HG03025 (cell line): ENCODE data around the gene RFC3.
"Not testable (repeated sequence)": the region's sequence is repeated elsewhere in the genome, so short reads cannot be mapped to it uniquely, and the experiment has no call there.

ENCODE experiments used
- ATAC-seq: cut with Tn5 transposase; IDR thresholded peaks from one replicate; pipeline ENCODE4 v1.9.1; 2021; ENCODE audit warnings: mild to moderate bottlenecking, moderate library complexity; ENCODE audit not compliant: unreplicated experiment, low FRiP score

The RFC3 gene

DNA sequence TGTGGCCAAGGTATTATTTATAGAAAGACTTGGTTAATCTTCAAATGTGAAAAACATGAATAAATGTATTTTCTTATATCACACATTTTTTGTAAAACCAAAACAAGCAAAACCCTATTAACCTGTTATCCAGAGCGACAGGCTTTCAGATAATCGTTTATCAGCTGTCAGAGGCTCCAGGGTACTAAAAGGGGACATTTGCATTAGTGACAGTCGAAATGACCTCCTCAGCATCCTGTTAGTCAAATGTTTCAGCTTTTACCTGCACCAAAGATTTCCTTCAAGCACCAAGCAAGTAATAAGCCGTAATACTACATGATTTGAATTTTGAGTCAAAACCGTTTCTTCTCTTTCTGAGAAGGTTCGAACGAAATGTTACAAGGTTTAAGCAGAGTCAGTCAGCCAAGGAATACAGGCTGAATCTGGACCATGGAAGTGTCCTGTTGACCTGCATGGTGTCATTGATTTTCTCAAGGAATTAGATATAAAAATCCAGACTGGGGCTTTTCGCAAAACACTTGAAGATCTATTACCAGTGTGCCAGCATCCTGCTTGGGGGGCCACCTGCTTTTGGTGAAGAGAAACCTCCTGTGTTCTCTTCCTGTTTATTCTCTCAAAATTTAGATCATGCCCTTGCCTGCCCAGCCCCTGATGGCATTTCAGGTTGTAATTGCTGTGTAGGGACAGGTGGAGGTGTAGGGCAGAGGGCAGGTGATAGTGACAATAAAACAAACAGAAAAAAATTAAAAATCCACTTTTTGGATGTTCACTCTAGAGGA lies 11.3 kb upstream of the RFC3 start:
- no peak for ATAC-seq

DNA sequence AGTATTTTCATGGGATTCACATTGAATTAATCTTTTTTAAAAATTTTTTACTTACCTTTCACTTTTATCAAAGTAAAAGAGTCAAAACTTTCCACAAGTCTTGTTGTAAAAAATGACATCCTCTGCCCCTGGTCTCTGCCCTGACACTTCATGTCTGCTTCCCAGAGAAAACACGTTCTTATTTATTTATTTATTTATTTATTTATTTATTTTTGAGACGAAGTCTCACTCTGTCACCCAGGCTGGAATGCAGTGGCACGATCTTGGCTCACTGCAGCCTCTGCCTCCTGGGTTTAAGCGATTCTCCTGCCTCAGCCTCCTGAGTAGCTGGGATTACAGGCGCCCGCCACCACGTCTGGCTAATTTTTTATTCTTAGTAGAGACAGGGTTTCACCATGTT lies 5.1 kb upstream of the RFC3 start:
- not testable (repeated sequence) for ATAC-seq

DNA sequence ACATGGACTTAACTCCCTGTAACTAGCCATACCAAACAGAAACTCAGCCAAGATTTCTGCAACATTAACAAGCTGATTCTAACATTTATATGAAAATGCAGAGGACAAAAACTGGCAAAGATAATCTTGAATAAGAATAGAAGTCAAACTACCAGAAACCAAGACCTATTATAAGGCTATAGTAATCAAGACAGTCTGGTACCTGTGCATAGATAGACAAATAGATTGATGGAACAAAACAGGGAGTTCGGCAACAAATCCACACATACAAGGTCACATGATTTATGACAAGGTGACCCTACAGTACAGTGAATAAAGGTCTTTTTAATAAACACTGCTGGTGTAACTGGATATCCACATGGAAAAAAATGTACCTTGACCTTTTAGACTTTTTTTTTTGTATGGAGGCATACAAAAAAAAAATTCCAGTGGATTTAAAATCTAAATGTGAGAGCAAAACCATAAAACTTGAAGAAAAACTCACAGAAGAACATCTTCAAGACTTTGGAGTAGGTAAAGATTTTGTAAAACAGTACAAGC lies 2.9 kb upstream of the RFC3 start:
- ATAC-seq = no peak

DNA sequence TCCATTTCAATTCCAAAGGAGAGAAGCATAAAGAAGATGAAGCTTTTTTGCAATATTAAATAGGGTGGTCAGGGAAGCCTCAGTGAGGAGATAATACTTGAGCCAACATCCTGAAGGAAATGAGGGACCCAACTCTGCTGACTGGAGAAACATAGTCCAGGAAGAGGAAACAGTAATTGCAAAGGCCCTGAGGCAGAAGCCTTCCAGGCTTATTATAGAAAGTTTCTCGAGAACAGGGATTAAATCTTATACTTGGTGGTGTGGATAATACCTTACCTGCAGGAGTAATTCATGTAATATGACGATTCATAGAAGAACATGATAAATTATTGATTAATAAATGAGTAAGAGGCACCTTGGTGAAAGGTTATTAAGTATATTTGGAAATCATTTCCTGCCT lies 1.0 kb upstream of the RFC3 start:
- no peak for ATAC-seq

DNA sequence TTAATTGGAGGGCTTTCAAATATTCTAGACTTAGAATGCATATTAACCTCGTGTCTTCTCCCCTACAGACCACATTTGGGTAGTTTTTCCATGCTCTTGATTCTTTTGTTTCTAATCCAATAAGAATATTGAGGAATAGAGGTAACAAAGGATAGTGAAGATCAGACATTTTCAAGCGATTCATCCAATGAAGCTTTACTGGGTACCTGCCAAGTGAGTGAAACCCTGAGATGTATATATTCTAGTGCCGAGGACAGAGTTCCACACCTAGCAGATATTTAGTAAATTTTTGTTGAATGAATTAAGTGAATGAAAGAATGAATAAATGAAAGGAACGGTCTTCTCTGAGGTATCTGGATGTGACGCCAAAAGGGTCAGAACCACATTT lies 442 bp upstream of the RFC3 start:
- ATAC-seq = no peak

DNA sequence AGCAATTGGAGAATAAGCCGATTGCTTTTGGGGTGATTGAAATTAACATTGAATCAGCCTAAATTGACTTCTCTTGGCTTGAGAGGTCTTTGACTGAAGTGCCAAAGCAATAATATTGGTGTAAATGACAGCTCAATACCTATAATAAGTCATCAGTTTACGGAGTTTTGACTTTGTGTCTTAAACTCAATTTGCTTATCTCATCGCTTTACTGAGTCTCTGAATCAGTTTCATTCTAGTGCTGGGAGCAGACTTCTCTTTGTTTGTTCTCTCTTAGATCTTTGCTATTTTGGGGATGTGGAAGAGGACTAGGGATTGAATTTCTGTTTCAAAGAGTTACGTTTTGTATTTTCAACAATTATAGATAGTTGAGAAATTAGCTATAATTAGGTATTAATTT lies 7.1 kb downstream of the RFC3 start:
- no peak for ATAC-seq

DNA sequence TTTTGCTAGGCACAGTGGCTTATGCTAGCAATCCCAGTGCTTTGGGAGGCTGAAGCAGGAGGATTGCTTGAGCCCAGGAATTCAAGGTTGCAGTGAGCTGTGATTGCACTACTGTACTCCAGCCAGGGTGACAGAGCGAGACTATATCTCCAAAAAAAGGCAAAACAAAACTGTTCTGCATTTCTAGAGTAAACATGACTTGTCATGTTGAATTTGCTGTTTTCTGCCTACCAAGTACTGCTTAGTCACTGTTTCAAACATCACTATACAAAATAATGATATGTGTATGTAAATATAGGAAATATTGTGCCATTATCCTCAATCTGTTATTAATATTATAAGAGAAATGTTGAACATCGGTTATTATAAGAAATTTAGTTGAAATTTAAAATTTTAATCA lies 9.2 kb downstream of the RFC3 start:
- ATAC-seq = no peak

DNA sequence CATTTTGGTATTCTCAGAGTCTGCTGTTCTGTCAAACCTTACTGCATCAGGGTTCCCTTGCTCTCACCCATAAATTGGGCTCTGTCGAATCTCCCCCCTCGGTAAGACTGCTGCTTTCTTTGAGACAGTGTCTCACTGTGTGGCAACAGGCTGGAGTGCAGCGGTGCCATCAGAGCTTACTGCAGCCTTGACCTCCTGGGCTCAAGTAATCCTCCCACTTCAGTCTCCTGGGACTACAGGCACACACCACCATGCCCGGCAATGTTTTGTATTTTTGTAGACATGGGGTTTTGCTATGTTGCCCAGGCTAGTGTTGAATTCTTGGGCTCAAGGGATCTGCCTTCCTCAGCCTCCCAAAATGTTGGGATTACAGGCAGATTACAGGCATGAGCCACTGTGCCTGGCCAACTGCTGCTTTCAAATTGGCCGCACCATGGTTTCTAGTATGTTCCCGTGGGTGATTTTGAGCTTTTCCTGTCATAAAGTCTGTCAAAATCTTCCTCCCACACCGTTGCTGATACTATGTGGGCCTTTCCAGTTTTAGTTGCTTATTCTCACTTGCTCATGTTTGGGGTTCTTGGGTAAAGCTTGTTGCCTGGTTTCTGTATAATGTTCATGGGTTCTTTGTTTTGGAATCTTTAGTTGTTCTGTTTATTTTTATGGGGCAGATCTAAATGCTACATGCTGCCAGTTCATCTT lies 10.6 kb downstream of the RFC3 start:
- peak; percentile 65 for ATAC-seq

DNA sequence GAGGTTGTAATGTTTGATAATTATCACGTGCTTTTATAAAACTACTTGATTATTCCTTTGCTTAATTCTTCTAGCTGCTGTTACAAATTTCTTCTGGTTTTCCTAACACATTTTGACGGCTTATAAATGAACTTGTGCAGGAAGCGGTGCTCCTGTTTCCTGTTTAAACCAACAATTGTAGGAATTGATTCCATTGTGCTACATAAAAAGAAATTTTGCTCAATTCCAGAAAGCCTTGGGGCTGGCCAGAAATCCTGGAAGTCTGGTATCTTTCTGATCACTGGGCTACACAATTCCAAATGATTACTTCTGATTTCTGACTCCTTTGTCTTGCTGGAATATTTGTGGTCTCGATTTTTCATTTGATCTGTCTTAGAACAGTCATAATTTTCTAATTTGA lies 14.9 kb downstream of the RFC3 start:
- ATAC-seq = no peak

DNA sequence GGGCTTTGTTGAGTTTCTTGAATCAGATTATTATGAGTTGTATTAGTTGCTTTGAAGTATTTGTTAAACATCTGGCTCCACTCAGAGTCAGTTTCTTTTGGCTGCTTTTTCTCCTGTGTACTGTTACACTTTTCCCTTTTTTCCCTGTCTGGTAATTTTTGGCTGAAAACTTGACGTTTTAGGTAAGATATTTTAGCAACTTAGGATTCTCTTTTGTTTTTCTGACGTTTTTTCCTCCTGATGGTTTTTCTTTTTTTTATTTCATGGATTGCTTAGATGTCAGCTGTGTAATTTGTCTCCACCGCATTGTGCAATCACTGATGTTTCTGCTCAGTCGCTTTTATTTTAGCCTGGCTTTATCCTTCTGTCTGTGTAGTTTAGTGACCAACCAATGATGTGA lies 20.7 kb downstream of the RFC3 start:
- no peak for ATAC-seq

DNA sequence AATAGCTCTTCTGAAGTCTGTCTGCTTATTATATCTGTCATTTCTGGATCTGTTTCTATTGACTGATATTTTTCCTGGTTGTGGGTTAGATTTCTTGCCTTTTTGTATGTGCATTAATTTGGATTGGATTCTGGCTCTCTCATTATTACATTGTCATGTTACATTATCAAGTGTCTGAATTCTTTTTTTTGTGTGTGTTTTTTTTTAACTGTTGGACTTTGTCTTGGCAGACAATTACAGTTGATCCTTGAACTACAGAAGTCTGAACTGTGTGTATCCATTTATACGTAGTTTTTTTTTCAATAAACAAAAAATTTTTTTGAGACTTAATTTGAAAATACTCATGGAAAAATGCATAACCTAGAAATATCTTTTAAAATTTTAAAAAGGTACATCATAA lies 22.5 kb downstream of the RFC3 start:
- no peak for ATAC-seq

DNA sequence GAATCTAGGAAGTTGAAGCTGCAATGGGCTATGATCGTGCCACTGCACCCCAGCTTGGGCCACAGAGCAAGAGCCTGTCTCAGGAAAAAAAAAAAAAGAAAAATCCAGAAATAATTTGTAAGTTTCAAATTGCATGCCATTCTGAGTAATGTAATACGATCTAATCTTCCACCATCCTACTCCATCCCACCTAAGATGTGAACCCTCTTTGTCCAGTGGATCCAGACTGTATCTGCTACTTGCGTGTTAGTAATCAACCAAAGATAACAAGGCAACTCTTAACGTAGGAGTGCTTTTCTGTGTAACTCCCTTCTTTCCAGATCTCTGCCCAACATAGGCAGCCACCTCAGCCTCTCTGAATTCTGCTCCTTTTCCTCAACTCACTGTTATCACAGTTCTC lies 24.3 kb downstream of the RFC3 start:
- no peak for ATAC-seq

DNA sequence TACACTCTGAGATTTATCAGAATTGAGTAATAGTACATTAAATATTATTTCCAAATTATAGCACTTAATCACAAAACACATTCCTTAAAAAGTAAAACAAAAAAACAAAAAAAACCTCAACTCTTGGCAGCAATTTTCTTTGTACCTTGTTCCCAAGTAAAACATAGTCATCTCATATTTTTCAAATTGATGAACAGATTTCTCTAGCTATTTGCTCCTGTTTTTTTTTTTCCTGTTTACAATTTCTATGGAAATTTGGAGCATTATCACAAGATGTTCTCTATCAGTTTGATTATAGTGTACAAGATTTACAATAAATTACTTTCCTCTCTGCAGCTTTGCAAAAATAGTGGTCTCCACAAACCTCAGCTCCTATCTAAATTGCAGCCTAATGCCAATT lies 25.0 kb downstream of the RFC3 start:
- no peak for ATAC-seq

DNA sequence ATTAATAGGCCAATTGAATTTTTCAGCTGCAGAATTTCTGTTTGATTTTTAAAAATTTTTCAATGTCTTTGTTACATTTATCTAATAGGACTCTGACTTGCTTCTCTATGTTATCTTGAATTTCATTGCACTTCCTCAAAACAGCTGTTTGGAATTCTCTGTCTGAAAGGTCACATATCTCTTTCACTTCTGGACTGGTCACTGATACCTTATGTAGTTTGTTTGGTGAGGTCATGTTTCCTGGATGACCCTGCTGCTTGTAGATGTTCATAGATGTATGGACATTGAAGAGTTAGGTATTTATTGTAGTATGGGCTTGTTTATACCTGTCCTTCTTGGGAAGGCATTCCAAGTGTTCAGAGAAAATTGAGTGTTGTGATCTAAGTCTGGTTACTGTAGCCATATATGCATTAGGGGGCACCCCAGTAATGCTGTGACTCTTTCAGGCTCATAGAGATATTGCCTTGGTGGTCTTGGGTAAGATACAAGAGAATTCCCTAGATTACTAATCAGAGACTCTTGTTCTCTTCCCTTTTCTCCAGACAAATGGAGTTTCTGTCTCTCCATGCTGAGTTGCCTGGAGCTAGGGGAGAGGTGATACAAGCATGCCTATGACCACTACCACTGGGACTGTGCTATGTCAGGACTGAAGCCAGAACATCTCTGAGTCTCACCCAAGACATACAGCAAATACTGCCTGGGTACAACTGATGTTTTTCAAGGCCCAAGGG lies 27.8 kb downstream of the RFC3 start:
- ATAC-seq = no peak

DNA sequence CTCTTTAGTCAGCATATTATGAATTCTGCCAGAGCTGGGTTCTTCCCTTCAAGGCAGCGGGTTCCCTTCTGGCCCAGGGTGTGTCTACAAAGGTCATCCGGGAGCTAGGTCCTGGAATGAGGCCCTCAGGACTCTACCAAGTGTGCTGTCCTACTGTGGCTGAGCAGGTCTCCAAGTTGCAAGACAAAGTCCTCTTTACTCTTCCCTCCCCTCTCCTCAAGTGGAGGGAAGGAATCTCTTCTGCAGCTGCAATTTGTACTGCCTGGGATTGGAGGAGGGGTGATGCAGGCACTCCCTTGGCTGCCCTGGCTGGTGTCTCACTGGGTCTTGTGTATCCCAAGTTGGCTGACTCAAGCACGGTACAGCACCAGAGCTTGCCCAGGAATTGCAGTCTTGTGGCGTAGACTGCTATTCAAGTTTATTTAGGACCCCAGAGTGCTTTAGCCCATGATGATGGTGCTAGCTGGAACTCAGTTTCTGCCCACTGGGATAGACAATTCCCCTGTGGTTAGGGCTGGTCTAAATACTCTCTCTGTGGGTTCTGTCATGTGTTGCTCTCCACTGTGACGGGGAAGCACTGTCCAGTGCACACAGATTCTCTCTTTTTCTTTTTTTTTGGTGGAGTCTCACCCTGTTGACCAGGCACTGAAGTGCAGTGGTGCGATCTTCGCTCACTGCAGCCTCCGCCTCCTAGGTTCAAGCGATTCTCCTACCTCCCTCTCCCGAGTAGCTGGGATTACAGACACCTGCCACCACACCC lies 28.5 kb downstream of the RFC3 start:
- no peak for ATAC-seq

DNA sequence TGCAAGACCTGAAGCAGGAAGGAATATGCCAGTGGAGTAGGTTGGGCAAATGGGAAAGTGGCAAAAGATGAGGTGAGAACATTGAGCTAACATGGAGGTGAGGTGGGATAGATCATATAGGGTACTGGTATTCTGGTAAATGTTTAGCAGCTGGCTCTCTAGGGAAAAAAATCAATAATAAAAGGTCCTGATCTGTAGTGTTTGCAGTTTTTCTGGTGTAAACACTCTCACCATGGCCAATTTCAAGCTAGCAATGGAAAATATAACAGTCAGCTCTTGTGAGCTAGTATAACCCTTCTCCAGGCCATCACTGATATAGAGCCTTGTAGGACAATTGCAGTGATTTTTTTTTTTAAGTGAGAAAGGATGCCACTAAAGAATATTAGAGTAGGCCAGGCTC lies 31.3 kb downstream of the RFC3 start:
- ATAC-seq = no peak

DNA sequence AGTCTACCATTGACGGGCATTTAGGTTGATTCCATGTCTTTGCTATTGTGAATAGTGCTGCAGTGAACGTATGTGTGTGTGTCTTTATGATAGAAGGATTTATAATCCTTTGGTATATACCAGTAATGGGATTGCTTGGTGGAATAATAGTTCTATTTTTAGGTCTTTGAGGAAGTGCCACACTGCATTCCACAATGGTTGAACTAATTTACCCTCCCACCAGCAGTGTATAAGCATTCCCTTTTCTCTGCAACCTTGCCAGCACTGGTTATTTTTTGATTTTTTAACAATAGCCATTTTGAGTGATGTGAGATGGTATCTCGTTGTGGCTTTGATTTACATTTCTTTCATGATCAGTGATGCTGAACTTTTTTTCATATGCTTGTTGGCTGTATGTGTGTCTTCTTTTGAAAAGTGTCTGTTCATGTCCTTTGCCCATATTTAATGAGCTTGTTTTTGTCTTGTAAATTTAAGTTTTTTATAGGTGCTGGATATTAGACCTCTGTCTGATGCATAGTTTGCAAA lies 37.5 kb downstream of the RFC3 start:
- ATAC-seq = no peak

DNA sequence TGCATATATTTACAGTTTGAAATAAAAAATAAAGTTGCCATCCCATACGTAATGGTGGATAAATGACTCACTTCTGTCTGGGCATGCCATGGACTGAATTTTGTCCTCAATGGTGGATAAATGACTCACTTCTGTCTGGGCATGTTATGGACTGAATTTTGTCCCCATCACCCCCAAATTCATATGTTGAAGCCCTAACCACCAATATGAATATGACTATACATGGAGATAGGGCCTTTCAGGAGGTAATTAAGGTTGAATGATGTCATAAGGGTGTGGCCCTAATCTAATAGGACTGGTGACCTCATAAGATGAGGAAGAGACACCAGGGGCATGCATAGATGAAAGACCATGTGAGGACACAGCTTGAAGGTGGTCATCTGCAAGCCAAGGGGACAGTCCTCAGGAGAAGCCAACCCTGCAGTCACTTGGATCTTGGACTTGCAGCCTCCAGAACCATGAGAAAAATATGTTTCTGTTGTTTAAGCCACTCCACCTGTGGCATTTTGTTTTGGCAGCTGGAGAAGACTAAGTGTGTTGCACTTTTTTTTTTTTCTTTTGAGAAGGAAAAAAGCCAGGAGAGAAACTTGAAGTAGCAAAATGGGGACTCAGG lies 41.8 kb downstream of the RFC3 start:
- no peak for ATAC-seq

DNA sequence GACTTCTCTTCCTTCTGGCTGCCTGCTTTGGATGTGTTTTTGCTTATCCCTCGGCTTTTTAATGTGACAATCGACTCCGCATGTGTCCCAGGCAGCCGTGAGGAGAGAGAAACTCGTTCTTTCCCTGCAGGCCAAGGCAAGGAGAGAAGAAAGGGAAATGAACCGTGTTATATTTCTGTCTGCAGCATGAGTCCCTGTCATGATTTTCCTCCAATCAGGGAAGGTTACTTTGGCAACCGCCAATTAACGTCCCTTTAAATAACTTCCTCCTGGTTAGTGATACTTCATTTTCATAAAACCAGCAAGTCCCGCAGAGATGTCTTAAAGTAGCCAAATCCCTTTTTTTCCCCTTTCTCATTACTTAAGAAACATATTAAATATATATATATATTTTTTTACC lies 42.6 kb downstream of the RFC3 start:
- no peak for ATAC-seq

DNA sequence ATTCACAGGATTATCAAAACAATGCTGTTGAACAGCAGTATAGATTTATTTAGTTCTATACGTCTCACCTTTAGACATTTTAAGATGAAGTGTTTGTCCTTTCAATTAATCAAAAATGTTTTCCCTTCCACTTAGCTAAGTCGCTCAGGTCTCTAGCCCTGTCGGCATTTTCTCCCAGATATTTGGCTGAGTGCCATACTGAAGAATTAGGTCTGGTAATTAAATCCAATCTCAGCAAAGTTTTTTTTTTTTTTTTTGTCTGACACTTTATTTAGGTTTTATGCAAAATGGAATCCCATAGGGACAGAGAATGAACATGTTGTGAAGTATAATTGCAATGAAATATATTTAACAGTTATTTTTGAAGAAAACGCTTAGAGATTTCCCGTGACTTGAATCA lies 44.1 kb downstream of the RFC3 start:
- ATAC-seq = no peak
